ENCODE results near the gene SPTSSB.

SPTSSB gene

DNA sequence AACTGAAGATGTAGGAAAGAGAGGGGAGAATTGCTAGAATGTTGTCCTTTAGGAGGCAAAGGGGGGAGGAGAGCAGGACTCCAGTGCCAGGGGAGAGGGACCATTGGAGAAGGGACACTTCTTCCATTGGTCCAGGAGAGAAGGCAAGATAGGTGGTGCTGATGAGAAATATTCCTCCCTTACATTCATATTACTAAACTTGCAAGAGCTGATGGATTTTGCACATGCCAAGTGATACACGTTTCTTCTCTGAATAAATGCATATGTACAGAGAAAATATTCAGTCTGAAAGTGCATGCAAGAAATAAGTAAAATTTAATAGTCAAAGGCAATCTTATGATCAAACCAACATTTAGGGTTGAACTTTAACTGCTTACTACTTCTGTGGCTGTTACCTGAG lies 21.5 kb upstream of the SPTSSB start:
- in situ Hi-C loops (cut with MboI; ENCODE audit: low sequenced_read_pairs), result no loop called here

- in situ Hi-C loops (cut with MboI; ENCODE audit: low sequenced_read_pairs), result no loop called here
These were observed 18.9 kb upstream of the SPTSSB start for GRCh38 chr3:161390200-161390599.

GRCh38 chr3:161389445-161390035 lies 18.2 kb upstream of the SPTSSB start:
- in situ Hi-C loops (cut with MboI; ENCODE audit: low sequenced_read_pairs), result no loop called here

- in situ Hi-C loops (cut with MboI; ENCODE audit: low sequenced_read_pairs), result no loop called here
These were observed 17.5 kb upstream of the SPTSSB start for GRCh38 chr3:161388855-161389254.

- in situ Hi-C loops (cut with MboI; ENCODE audit: low sequenced_read_pairs), result no loop called here
These were observed 15.9 kb upstream of the SPTSSB start for GRCh38 chr3:161386991-161387770.

DNA sequence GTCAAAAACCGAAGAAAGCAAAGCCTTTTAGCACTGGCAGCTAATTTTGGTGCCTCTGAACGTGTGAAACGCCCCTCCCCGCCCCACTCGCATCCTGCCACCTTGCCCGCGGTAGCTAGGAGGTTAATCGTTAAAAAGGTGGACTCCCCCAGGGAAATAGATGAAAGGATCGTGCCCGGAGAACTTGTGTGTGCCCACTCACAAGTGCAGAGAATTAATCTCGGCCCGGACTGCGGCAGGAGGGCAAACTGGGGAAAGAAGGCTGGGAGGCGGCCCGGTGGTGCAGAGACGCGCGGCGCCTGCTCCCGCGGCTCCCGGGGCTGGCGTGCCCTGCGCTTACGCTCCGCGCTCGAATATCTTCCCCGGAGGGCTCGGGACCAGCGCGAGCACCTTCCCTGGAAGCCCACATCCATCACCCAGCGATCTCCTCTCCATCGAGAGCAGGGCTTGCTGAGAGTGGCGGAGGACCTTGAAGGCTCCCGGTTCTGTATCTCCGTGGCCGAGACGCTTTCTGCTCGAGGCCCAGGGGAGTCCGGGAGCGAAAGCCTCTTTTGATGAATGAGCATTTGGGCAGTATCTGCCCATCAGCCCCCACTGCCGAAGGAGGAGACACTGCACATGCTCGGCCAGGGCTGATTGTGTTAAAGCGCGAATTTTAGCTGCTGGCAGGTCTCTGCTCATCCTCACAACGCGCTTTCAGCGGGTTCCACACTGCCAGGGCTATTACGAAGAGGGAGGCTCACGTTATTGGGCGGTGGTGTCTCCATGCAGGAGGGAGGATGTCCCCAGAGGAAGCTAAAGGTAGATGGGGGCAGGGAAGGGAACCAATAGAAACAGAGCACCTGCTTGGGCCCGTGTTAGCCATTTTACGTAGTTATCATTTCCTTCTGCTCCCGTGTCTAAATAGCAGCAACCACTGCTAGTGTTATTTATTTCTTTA lies 1.3 kb upstream of the SPTSSB start:
- in situ Hi-C loops (cut with MboI; ENCODE audit: low sequenced_read_pairs), result no loop called here

GRCh38 chr3:161369531-161369930 lies 1.8 kb downstream of the SPTSSB start:
- in situ Hi-C loops (cut with MboI; ENCODE audit: low sequenced_read_pairs), result no loop called here

DNA sequence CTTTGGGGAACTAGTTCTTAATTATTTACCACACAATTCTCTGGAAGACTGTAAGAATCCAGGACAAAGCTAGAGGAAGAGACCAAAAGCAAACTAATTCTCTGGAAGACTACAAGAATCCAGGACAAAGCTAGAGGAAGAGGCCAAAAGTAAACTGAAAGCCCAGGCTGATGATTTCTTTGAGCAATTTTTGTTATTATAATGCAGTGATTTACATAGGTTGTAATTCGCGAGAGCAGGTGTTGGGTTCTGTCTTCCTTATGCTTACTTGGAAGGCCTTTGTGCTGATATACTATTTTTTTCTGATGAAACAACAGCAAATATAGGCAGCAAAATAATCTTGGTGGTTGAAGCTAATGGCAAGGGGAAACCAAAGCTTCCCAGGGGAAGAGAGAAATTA lies 5.2 kb downstream of the SPTSSB start:
- in situ Hi-C loops (cut with MboI; ENCODE audit: low sequenced_read_pairs), result no loop called here

- in situ Hi-C loops (cut with MboI; ENCODE audit: low sequenced_read_pairs), result no loop called here
These were observed 12.8 kb downstream of the SPTSSB start for GRCh38 chr3:161358488-161358887.

- in situ Hi-C loops (cut with MboI; ENCODE audit: low sequenced_read_pairs), result no loop called here
These were observed 15.0 kb downstream of the SPTSSB start for GRCh38 chr3:161356287-161356686.

DNA sequence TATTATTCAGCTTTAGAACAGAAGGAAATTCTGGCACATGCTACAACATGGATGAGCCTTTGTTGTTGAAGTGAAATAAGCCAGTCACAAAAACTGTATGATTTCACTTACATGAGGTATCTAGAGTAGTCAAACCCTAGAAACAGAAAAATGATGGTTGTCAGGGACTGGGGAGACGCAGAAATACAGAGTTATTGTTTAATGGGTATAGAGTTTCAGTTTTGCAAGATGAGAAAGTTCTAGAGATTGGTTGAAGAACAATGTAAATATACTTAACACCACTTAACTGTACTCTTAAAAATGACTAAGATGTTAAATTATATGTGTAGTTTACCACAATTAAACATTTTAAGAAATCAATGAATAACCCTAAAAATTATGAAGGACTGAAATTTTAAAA lies 15.8 kb downstream of the SPTSSB start:
- in situ Hi-C loops (cut with MboI; ENCODE audit: low sequenced_read_pairs), result no loop called here

DNA sequence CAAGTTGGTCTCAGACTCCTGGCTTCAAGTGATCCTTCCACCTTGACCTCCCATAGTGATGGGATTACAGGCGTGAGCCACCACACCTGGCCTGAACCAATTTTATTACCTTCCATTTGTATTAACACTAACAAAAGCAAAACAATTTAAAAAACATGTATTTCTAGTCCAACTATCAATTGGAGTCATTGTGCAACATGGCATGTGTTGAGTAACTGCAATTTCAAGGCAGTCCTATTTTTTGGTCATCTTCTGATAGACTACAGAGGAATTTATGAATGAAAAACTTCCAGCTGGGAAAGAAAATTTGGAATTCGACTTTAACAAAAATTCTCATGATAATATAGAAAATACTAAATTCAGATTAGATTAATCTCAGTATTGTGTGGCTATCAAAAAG lies 16.8 kb downstream of the SPTSSB start:
- in situ Hi-C loops (cut with MboI; ENCODE audit: low sequenced_read_pairs), result no loop called here

GRCh38 chr3:161351330-161351729 lies 20.0 kb downstream of the SPTSSB start:
- in situ Hi-C loops (cut with MboI; ENCODE audit: low sequenced_read_pairs), result no loop called here

DNA sequence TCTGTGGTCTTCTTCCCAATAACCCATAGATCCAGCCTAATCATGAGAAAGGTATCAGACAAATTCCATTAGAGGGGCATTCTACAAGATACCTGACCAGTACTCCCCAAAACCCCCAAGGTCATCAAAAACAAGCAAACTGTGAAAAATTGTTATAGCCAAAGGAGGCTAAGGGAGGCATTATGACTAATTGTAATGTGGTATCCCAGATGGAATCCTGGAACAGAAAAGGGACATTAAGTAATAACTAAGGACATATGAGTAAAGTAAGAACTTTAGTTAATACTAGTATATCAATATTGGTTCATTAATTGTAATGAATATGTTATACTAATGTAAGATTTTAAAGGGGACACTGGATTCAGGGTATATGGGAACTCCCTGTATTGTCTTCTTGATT lies 20.4 kb downstream of the SPTSSB start:
- in situ Hi-C loops (cut with MboI; ENCODE audit: low sequenced_read_pairs), result no loop called here

GRCh38 chr3:161349529-161350312 lies 21.6 kb downstream of the SPTSSB start:
- in situ Hi-C loops (cut with MboI; ENCODE audit: low sequenced_read_pairs), result no loop called here

DNA sequence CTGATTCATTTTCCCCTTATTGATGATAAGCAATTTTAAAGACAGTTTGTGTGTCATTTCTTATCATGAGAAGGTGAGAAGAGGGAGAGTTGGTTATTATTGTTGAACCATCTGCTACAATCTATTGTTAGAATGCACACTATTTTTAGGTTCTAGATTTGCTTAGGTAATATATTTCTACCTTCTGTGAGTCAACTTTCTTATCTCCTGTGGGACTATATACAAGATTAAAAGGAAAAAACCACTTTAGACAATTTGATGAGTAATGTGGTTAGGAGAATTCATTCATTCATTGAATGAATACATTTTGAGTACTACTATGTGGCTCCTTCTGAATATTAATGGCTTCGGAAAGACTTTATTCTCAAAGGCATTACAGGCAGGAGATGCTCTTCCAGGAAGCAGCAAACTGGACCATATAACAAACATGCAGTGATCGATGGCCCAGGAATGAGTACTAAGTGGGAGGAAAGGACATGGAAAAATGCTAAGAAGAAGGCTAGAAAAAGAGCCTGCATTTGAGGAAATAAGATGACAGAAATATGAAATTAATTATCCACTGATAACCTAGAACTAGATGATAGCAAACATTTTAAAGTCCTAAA lies 22.4 kb downstream of the SPTSSB start:
- in situ Hi-C loops (cut with MboI; ENCODE audit: low sequenced_read_pairs), result no loop called here

GRCh38 chr3:161347726-161348125 lies 23.6 kb downstream of the SPTSSB start:
- in situ Hi-C loops (cut with MboI; ENCODE audit: low sequenced_read_pairs), result no loop called here

DNA sequence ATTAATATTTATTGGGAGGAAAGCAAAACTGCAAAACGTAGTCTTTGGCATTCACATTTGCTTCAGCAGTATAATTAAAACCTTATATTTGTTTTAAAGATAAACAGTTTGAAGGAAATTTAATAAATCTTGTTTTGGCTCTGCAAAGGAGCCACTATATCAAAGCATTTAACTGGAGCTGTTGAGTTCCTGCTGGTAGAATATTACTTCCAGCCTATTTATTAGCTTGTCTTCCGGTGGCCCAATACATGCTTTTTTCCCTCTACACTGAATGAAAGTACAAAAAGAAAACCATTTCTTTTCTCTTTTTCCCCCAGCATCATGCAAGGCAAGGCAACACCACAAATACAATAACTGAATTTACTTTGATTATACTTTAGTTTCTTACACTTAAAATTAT lies 26.3 kb downstream of the SPTSSB start:
- in situ Hi-C loops (cut with MboI; ENCODE audit: low sequenced_read_pairs), result no loop called here

DNA sequence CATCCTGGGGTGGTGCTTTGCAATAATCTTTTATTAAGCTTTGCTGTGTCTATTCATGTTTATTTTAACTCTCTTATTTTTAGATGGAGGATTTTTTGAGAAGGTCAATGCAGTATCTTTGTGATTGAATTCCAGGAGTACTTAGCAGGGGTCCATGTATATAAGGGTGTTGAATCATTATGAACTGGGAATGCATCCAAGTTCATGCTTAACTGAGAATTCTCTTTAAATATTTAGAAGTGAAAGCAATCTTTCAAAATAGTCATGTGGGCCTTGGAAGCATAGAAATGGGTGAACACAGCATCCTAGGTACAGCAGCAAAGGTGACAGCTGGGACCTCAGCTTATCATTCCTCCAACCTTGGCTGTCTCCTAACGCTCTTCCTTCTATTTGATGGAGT lies 27.3 kb downstream of the SPTSSB start:
- in situ Hi-C loops (cut with MboI; ENCODE audit: low sequenced_read_pairs), result no loop called here

- in situ Hi-C loops (cut with MboI; ENCODE audit: low sequenced_read_pairs), result no loop called here
These were observed 27.8 kb downstream of the SPTSSB start for GRCh38 chr3:161343540-161343939.

Data from hTERT RPE-1 (cell line).